Body of pancreas (tissue), 4 donors: ENCODE results near the gene ENPP6.

Experiments used
- POLR2A ChIP-seq, 3 donors: fragments of 450-650 bp; IDR thresholded peaks; one replicate each; pipeline ENCODE4 v1.6.1; 2016; ENCODE audit warnings: antibody characterized with exemption in 3 of 3, mild to moderate bottlenecking in 2 of 3
- TF ChIP-seq, protein P1 (sequence below), 7 experiments: fragments of 450-650 bp in 4 of 7; fragments of 200-600 bp in 3 of 7; sonication (generic) in 3 of 7; IDR thresholded peaks; one replicate each; pipeline ENCODE4 v1.5.1; 2016 to 2019; ENCODE audit warnings: antibody characterized with exemption in 7 of 7

DNA sequence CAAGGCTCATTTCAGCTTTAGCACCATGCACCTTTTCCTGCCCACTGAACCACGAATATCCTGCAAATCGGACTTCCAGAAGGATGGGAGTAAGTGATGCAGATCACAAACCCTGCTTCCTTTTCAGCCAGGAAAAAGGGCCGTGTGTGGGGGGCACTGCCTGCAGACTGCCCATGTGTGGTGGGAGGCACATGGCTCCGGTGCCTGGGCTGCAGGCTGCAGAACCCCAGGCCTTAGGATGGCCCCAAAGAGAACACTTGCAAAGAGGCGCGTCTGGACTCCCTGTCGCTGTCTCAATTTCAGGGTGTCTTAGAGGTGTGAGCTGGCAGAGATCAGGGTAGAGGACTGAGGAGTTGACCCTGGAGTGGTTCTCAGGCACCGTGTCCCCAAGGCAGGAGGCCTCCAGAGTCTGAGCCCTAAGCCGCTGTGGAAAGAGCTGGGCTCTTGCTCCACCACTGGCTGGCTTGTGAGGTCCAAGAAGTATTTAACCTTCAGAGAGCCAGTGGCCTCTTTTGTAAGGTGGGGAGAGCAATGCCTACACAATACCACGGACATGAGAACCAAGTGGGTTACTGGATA lies 97.0 kb downstream of the ENPP6 start:
- TF ChIP-seq, protein P1, sequence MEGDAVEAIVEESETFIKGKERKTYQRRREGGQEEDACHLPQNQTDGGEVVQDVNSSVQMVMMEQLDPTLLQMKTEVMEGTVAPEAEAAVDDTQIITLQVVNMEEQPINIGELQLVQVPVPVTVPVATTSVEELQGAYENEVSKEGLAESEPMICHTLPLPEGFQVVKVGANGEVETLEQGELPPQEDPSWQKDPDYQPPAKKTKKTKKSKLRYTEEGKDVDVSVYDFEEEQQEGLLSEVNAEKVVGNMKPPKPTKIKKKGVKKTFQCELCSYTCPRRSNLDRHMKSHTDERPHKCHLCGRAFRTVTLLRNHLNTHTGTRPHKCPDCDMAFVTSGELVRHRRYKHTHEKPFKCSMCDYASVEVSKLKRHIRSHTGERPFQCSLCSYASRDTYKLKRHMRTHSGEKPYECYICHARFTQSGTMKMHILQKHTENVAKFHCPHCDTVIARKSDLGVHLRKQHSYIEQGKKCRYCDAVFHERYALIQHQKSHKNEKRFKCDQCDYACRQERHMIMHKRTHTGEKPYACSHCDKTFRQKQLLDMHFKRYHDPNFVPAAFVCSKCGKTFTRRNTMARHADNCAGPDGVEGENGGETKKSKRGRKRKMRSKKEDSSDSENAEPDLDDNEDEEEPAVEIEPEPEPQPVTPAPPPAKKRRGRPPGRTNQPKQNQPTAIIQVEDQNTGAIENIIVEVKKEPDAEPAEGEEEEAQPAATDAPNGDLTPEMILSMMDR (IDR thresholded peaks at IDR 0.05), result no peak
- no peak for TF ChIP-seq POLR2A (IDR thresholded peaks at IDR 0.05)
